ENCODE data around the gene KCNK15.

Gene KCNK15

DNA sequence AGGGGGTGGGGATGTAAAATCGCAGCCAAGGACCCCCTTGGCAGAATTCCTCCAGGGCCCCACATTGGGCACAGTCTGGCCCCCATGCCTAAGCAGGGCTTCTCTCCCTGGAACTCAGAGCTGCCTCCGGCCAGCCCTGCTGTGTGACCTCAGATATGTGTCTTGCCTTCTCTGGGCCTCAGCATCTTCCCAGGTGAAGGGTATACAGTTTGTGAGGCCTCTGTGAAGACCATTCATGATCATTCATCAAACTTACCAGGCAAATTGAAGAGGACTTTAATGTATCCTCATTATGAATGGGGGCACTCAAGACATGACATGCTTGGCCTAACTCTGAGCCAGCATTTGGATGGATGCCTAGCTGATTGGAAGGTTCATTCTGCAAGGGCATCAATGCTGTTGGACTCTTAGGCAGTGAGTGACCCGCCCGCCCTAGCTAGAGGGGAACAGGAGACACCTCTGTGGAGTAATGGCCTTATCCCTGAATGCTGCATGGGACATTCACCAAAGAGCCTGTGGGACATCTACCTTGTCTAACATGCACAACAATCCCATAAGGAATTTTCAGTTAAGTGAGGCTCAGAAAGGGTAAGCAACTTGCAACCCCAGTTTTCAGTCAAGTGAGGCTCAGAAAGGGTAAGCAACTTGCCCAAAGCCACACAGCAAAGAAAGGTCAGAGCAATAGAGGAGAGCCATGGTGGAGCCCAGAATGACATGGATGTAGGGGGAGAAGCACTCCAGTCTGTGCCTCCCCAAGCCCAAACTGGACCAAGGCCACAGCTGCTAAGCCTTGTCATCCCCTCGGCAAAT, 30.0 kb upstream of the KCNK15 start:
- DNase-seq (ENCODE audit: low read depth in 2 of 2) = no peak

DNA sequence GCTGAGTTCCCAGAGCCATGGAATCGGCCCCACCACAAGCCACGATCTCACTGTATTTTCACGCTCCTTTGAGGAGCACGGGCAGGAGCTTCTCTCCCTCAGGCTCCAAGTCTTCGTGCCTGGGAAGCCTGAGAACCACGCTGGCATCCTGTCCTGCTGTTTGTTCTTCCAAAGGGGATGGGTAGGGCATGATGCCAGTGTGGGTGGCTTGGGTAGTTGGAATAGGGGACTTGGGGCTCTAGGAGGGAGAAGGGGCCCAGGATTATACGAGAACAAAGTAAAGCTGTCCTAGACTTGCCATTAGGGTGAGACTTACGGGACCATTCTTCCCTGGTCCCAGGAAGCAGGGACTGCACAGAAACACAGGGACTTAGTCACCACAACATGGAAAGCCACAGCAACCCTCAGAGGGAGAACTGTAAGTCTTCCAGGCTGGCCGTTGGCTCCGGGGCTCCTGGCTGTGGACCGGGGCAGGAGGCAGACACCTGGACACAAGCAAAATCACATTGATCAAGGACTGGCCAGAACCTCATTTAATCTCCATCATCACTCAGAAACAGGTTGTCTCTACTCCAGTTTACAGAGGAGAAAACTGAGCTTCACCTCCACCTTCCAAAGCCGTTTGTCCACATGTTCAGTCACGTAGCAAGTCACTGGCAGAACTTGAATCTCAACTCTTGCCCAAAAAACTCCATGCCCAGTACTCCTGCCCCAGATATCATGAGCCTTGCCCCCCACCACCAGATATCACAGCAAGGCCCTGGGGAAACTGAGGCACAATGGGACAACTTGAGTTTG, 29.2 kb upstream of the KCNK15 start:
- no peak for DNase-seq (ENCODE audit: low read depth in 2 of 2)

DNA sequence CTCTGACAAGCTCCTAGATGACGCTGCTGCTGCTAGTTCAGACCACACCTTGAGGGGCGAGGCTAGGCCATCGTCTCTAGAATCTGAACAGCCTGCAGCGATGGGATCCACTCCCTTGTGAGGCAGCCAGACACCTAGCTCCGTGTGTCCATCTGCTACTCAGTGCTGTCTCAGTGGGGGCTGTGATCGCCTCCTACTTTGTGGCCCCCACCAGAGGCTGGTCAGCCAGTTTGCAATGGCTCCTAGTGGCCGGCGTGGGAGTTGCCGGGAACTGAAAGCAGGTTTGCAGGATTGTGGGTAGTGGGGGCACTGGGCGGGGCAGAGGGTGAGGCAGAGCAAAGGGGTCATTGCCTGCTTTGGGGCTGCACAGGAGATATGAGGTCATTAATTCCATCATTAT, 27.7 kb upstream of the KCNK15 start:
- no peak for DNase-seq (ENCODE audit: low read depth in 2 of 2)

DNA sequence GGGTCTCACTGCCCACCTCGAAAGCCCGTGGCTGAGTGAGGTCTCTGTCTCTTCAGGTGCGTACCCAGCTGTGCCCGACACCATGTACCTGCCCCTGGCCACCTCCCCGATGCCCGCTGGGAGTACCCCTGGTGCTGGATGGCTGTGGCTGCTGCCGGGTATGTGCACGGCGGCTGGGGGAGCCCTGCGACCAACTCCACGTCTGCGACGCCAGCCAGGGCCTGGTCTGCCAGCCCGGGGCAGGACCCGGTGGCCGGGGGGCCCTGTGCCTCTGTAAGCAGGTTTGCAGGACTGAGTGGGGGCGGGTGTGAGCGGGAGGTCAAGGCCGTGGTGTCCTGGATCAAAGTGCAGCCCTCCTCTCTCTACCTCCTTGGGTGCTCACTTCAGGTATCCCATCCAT, 25.8 kb upstream of the KCNK15 start:
- no peak for DNase-seq (ENCODE audit: low read depth in 2 of 2)

DNA sequence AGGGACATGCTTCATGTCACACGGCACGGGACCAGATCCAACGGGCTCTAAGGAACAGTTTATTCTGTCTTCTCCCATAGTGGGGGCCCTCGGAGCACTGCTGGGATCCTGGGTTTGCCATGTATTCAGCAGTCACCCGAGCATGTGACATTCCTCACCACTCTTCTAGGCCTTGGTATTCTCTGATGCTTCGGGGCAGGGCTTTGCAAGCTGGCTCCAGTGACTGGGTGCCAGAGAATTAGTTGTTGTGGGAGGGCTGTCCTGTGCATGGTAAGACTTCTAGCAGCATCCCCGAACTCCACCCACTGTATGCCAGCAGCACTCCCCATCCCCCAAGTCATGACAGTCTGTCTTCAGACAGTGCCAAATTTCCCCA, 25.1 kb upstream of the KCNK15 start:
- no peak for DNase-seq (ENCODE audit: low read depth in 2 of 2)

DNA sequence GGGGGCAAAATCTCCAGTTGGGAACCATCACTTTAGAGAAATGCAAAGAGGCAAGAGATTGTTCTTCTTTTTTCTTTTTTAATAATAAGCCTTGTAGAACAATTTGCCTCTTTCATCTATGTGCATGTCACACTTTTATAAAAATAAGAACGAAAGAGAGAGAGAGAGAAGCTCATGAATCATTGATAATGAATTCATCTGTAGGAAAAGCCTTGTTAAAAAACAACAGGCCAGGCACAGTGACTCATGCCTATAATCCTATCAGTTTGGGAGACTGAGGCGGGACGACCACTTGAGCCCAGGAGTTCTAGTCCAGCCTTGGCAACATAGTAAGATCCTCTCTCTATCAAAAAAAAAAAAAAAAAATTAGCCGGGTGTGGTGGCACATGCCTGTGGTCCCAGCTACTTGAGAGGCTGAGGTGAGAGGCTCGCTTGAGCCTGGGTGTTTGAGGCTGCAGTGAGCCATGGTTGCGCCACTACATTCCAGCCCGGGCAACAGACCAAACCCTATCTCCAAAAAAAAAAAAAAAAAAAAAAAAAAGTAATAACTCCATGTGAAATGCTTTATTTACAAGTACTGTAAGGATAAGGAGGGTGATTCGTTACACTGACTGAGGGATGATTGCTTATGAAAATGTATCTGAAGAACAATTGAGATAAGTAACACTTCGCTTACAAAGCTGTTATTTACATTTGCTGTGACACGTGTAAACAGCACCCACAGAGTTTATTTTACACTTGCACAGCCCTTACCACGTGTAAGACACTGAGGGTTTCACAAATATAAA, 24.5 kb upstream of the KCNK15 start:
- DNase-seq (ENCODE audit: low read depth in 2 of 2) = no peak

DNA sequence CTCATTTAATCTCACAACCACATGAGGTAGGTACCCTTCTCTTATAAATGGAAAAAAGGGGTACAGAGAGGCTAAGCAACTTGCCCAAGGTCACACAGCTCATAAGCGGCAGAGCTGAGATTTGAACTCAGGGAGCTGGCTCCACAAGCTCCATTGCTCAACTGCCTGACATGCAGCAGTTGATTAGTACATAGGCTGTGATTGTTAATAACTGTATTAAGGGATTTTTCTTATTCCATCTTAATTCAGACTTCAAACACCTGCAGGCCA, 23.9 kb upstream of the KCNK15 start:
- DNase-seq (ENCODE audit: low read depth in 2 of 2) = no peak

DNA sequence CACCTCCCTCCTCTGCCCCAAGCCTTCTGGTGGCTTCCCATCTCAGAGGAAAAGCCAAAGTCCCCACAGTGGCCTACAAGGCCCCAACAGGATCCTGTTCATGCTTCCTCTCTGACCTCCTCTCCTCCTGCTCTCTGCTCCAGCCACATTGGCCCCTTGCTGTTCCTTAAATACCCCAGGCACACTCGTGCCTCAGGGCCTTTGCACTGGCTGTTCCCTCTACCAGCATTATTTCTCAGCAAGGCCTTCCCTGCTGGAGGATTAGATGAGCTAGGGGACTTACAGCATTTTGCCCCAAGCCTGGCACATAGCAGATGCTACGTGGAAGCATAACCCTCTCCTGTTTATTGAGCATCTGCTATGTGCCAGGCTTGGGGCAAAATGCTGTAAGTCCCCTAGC, 22.7 kb upstream of the KCNK15 start:
- DNase-seq (ENCODE audit: low read depth in 2 of 2) = no peak

DNA sequence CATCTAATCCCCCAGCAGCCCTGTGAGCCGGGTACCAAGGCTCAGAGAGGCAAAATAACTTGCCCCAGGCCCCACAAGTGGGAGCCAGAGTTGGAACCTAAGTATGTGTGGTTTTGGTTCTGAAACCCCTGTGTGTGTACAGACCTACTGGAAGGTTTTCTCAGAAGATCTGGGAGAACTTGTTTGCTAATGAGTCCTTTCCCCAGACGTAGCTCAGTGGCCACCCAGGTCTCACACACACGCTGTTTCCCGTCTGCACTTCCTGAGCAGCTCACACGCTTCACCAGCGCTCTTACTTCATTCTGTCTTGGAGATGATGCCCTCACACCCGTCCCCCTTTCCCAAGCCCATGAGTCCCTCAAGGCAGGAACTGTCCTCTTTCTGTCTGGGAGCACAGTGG, 22.3 kb upstream of the KCNK15 start:
- DNase-seq (ENCODE audit: low read depth in 2 of 2) = no peak

DNA sequence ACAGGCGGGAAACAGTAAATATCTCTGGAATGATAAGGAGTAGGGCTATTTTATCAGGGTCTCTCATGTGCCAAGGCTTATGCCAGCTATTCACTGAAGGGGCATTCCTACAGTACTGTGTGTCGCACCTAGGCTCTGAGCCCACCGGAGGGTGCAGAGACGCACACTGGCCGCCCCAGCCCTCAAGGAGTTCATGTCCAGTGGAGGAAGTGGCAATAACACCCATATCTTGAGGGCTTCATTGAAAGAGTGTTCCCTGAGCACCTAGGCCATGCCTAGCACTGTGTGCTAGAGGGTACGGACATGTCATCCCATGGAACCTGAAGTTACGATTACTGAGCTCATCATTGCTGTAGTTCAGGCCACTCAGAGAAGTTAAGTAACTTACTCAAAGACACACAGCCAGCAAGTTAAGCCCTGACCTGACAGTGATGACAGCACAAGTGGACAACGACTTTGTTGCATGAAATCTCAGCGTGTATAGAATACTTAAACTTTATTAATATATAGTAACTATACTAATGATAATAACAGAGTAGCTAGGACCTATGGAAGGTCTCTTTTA, 21.8 kb upstream of the KCNK15 start:
- DNase-seq (ENCODE audit: low read depth in 2 of 2) = no peak

DNA sequence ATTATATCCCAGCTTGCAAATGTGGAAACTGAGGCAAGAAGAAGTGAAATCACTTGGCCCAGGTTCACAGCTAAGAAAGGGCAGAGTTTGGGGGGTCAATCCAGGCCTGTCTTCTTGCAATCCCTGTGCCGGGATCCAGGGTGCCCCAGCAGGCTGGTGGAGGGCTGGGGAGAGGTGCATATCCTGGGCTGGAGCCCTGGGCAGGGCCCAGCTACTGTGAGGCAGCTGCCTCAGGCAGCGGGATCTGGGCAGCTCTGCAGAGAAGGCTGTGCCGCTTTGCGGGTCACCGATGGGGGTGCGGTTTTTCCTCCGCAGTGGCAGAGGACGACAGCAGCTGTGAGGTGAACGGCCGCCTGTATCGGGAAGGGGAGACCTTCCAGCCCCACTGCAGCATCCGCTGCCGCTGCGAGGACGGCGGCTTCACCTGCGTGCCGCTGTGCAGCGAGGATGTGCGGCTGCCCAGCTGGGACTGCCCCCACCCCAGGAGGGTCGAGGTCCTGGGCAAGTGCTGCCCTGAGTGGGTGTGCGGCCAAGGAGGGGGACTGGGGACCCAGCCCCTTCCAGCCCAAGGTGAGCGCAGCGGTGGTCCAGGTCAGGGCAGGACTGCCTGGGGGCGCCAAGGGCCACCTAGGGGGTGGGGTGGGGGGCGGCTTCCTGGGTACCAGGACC, 21.1 kb upstream of the KCNK15 start:
- DNase-seq (ENCODE audit: low read depth in 2 of 2) = no peak

DNA sequence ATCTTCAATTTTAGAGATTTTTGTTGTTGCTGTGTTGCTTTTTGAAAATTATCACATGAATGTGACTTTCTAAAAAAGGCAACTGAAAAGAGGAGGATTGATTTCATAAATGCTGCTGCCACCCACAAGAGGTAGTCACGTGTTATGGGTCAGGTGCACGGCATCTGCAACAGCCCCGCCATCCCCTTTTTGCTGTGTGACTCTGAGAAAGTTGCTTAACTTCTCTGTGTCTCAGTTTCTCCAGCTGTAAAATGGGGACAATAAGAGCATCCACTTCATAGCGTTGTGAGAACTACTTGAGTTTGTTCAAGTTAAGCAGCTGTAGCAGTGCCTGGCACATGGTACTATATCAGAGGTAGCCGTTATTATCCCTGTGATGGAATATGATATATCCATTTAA, 19.8 kb upstream of the KCNK15 start:
- DNase-seq (ENCODE audit: low read depth in 2 of 2) = no peak

DNA sequence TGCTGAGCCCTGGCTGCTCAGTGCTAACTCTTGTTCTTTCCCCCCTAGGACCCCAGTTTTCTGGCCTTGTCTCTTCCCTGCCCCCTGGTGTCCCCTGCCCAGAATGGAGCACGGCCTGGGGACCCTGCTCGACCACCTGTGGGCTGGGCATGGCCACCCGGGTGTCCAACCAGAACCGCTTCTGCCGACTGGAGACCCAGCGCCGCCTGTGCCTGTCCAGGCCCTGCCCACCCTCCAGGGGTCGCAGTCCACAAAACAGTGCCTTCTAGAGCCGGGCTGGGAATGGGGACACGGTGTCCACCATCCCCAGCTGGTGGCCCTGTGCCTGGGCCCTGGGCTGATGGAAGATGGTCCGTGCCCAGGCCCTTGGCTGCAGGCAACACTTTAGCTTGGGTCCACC, 18.6 kb upstream of the KCNK15 start:
- DNase-seq (ENCODE audit: low read depth in 2 of 2) = no peak

DNA sequence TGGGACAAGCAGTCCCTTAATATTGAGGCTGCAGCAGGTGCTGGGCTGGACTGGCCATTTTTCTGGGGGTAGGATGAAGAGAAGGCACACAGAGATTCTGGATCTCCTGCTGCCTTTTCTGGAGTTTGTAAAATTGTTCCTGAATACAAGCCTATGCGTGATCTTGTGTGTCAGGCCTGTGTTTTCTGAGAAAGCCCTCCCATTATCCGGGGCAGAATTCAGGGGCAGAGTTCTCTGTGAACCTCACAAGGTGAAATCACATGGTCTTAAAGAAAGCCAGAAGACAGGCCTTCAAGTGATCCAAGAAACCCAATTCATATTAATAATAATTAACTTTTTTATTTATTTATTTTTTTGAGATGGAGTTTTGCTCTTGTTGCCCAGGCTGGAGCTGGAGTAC, 18.0 kb upstream of the KCNK15 start:
- DNase-seq (ENCODE audit: low read depth in 2 of 2) = no peak

DNA sequence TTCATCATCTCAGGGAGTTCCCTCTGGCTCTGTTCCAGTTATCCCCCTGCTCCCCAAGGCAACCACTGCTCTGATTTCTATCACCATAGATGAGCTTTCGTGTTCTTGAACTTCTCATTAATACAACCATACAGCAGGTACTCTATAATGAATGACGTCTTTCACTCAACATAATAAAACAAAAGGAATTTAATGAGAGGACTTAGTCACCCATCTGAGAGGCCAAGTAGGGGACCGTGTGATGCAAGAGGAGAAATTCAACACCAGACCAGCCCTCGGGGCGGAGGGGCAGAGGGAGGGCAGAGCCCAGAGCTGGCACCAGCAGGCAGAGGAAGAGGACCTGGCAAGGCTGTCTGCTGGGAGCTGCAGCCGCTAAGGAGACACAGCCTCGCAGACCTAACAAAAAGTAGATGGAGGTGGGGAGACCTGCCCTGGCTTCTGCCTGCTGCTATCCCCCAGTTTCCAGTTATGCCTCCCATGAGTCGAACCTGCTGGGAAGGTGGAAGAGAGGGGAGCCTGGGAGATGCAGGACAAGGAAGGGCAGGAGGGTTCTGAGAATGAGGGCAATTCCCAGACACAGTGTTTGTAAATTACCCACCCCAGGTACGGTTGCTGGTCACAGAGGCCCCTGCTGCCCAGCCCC, 16.7 kb upstream of the KCNK15 start:
- no peak for DNase-seq (ENCODE audit: low read depth in 2 of 2)

DNA sequence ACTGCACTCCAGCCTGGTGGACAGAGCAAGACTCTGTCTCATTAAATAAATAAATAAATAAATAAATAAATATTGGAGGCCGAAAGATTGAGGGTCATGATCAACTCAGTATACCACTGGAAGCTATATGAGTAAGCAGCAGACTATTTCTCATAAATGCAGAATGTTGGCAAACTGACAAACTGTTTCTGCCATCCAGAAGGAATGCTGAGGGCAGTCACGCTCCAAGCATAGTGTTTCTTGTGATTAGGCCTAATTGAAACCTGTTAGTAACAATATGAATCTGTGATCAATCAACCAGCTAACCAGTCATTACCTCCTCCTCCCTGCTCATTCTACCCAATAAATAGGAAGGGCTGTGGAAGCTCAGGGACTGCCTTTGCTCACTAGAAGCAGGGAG, 15.2 kb upstream of the KCNK15 start:
- no peak for DNase-seq (ENCODE audit: low read depth in 2 of 2)

DNA sequence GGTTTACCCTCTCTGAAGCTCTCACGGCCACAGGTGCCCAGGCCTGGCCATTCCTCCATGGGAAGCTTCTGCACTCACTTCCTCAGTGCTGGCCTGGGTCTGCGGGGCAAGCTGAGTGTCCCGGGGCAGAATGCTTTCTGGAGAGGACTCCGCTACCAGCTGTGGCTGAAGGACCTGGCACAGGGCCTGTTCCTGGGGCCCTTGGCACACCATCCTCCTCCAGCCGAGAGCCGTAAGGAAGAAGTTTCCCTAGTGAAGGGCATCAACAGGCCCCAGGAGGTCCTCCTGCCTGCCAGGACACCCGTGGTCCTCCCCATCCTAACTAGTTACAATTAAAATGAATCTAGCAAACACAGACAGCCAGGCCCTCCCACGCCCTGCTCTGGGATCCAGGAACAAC, 14.0 kb upstream of the KCNK15 start:
- DNase-seq (ENCODE audit: low read depth in 2 of 2) = no peak

DNA sequence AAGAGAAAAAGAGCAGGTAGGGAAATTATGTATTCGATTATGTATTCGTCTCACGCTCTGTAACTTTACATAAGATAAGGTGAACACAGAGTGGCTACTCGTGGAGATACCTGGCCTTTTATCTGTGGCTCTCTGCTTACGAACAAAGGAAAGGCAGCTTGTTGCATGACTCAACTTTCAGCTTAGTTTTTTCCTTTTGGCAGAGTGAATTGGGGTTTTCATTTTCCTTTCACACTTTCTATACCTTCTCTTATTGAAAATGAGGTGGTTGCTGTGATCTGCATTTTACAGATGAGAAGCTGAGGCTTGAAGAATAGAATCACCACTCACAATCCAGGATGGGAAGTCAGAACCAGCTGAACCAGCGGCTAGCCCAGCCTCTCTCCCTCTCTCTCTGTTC, 13.3 kb upstream of the KCNK15 start:
- no peak for DNase-seq (ENCODE audit: low read depth in 2 of 2)

DNA sequence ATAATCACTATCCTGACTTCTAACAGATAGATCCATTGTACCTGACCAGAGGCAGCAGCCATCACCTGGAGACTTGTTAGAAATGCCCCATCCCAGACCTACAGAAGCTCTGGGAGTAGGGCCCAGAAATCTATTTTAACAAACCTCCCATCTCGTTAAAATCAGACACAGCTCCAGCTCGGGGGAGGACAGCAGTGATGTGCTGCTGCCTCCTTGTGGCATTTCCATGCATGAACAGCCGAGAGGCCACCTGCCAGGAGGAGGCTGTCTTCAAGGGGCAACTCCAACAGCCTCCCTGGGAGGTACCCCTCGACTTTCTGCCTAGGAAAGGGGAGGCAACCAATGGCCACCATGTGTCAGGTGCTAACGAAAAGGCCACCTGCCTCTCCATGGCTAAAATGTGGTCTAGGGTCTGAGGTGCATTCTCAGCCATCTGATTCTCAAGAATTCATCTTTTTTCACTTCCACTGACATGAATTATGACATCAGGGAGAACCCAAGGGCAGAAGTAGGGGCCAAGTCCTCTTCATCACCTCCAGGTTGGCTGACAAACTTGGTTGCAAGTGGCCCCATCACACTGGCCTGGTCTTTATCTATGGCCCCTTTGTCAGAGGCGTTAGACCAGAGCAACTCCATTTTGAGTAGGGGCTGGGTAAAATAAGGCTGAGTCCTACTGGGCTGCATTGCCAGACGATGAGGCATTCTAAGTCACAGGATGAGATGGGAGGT, 12.2 kb upstream of the KCNK15 start:
- DNase-seq (ENCODE audit: low read depth in 2 of 2) = peak; percentile 31 to 37

DNA sequence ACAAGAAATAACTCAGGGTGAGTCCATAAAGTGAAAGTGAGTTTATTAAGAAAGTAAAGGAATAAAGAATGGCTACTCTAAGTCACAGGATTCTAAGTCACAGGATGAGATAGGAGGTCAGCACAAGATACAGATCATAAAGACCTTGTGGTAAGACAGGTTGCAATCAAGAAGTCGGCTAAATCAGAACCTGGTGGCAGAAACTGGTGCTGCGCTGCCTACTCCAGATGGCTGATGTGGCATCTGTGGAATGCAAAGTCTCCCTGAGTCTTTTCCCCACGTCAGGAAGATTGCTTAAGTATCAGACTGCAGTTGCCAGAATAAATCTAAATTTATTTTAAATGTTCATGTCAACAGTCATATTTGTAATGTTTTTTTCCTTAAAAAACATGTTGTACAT, 10.7 kb upstream of the KCNK15 start:
- DNase-seq (ENCODE audit: low read depth in 2 of 2) = no peak

DNA sequence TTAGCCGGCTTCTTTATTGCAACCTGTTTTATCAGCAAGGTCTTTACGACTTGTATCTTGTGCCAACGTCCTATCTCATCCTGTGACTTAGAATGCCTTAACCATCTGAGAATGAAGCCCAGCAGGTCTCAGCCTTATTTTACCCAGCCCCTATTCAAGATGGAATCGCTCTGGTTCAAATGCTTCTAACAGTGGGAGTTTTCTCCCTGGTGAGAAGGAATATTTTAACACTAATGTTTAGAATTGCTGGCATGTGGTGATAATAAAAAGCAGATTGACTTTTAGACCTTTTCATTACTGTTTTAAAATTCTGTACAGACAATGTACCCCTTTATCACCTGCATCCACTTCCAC, 9.9 kb upstream of the KCNK15 start:
- no peak for DNase-seq (ENCODE audit: low read depth in 2 of 2)

Data from stimulated activated CD8-positive, alpha-beta memory T cell treated with anti-CD3 and anti-CD28 coated beads, Interleukin-15, amount 100 ng/mL, for 48 hours (primary cell).